SK-N-SH treated with all-trans-retinoic acid at 6 μM for 48 hours (cell line): ENCODE results near the gene SLC35D3.
"Not testable (repeated sequence)": the region's sequence is repeated elsewhere in the genome, so short reads cannot be mapped to it uniquely, and the experiment has no call there.

Experiments used
- CSRNP3 ChIP-seq: fragments of 250-450 bp; sonication (Bioruptor Pico); IDR thresholded peaks from 2 replicates; pipeline ENCODE4 v1.5.1; 2021; ENCODE audit warnings: mild to moderate bottlenecking, moderate library complexity
- GLIS3 ChIP-seq: fragments of 250-450 bp; sonication (Bioruptor Pico); IDR thresholded peaks from 2 replicates; pipeline ENCODE4 v1.5.0; 2020; ENCODE audit warnings: mild to moderate bottlenecking, moderate library complexity
- PATZ1 ChIP-seq: fragments of 250-450 bp; sonication (Bioruptor Pico); IDR thresholded peaks from 2 replicates; pipeline ENCODE4 v1.8.0; 2020; ENCODE audit warnings: mild to moderate bottlenecking, moderate library complexity, borderline replicate concordance
- TOX ChIP-seq: fragments of 250-450 bp; sonication (Bioruptor Pico); IDR thresholded peaks from 2 replicates; pipeline ENCODE4 v1.8.0; 2021; ENCODE audit warnings: mild to moderate bottlenecking, moderate library complexity, borderline replicate concordance

GRCh38 chr6:136973781-136974180 lies 51.7 kb downstream of the SLC35D3 start:
- TF ChIP-seq CSRNP3 (CRISPR knock-in tag); GLIS3 (CRISPR knock-in tag); PATZ1 (CRISPR knock-in tag); TOX: not testable (repeated sequence)
